B cell (primary cell): ENCODE results near the gene ALOXE3. TPM values are rescaled to one million over a fixed set of nuclear protein-coding genes. Genes with fewer than 3 reads are reported as not detected.

Source experiments
- ATAC-seq: fragments of 200-7000 bp; cut with Tn5 transposase; one replicate; pipeline ENCODE4 v1.10.0; 2021; ENCODE audit warnings: low read depth, mild to moderate bottlenecking, moderate number of reproducible peaks, moderate library complexity
- CTCF ChIA-PET: fragments of 350-600 bp; sonication (Branson Sonifier 250); formaldehyde crosslinking; loops from one replicate; lab custom pipeline; 2021; ENCODE audit warnings: antibody characterized with exemption, inconsistent platforms; lab: Charles Lee
- POLR2A ChIA-PET: fragments of 350-600 bp; sonication (Branson Sonifier 250); formaldehyde crosslinking; loops from one replicate; lab custom pipeline; 2021; ENCODE audit warnings: antibody characterized with exemption; lab: Charles Lee
- DNase-seq: peaks from one replicate; pipeline ENCODE4 v3.0.0; 2013
- H2AFZ ChIP-seq: 2 replicates; pipeline ENCODE4 v1.6.1; 2012; ENCODE audit warnings: mild to moderate bottlenecking, low read depth, low read length; ENCODE audit not compliant: insufficient read depth, poor library complexity, severe bottlenecking
- H3K27ac ChIP-seq, 2 donors: 1 replicate in 1 of 2; 2 replicates in 1 of 2; pipeline ENCODE4 v1.5.1; 2012 to 2013; ENCODE audit warnings: low read length in 2 of 2, mild to moderate bottlenecking in 2 of 2, moderate library complexity in 1 of 2
- H3K27me3 ChIP-seq, 4 experiments: fragments of 200-600 bp in 1 of 4; sonication (generic) in 1 of 4; replicated peaks in 1 of 4; 1 replicate in 2 of 4; 2 replicates in 2 of 4; pipeline versions ENCODE4 v1.6.1 to v1.7.0; 2013 to 2016; ENCODE audit warnings: low read length in 3 of 4, mild to moderate bottlenecking in 2 of 4, mixed read lengths in 1 of 4, moderate library complexity in 1 of 4; ENCODE audit not compliant: insufficient read depth in 4 of 4, control insufficient read depth in 3 of 4; ENCODE audit errors: control extremely low read depth in 1 of 4
- H3K36me3 ChIP-seq, 2 experiments: replicated peaks in 1 of 2; 1 replicate in 1 of 2; 2 replicates in 1 of 2; pipeline versions ENCODE4 v1.6.1 to v1.7.1; 2013; ENCODE audit warnings: low read length in 1 of 2; ENCODE audit not compliant: insufficient read depth in 2 of 2, control insufficient read depth in 1 of 2; ENCODE audit errors: control extremely low read depth in 1 of 2, extremely low read depth in 1 of 2
- H3K4me1 ChIP-seq, 2 donors: fragments of 200-600 bp in 1 of 2; sonication (generic) in 1 of 2; 1 replicate in 1 of 2; 2 replicates in 1 of 2; pipeline versions ENCODE4 v1.5.1 to v1.6.1; 2013 to 2017; ENCODE audit warnings: low read length in 2 of 2; ENCODE audit not compliant: control insufficient read depth in 2 of 2, insufficient read depth in 2 of 2
- H3K4me2 ChIP-seq: replicated peaks from 2 replicates; pipeline ENCODE3; 2012; ENCODE audit warnings: mild to moderate bottlenecking, low read depth, low read length; ENCODE audit not compliant: poor library complexity, severe bottlenecking
- H3K4me3 ChIP-seq, 5 experiments: fragments of 200-600 bp in 1 of 5; sonication (generic) in 1 of 5; 1 replicate in 3 of 5; 2 replicates in 2 of 5; pipeline versions ENCODE4 v1.5.1 to v1.7.0; 2011 to 2016; ENCODE audit warnings: low read length in 4 of 5, mild to moderate bottlenecking in 4 of 5, low read depth in 2 of 5, control low read depth in 1 of 5, moderate library complexity in 1 of 5; ENCODE audit not compliant: insufficient read depth in 1 of 5; ENCODE audit errors: control extremely low read depth in 1 of 5, extremely low read depth in 1 of 5
- H3K79me2 ChIP-seq: fragments of 200-600 bp; sonication (generic); one replicate; pipeline ENCODE4 v1.6.0; 2016; ENCODE audit warnings: low read length; ENCODE audit not compliant: control insufficient read depth, insufficient read depth
- H3K9ac ChIP-seq: fragments of 200-600 bp; sonication (generic); 2 replicates; pipeline ENCODE4 v1.6.1; 2017; ENCODE audit warnings: mild to moderate bottlenecking, low read length, moderate library complexity
- H3K9me3 ChIP-seq, 3 donors: one replicate each; pipeline versions ENCODE4 v1.6.1 to v1.7.1; 2013; ENCODE audit warnings: low read length in 2 of 3; ENCODE audit not compliant: control insufficient read depth in 2 of 3, insufficient read depth in 1 of 3; ENCODE audit errors: control extremely low read depth in 1 of 3
- H4K20me1 ChIP-seq: 2 replicates; pipeline ENCODE4 v1.6.0; 2012; ENCODE audit warnings: mild to moderate bottlenecking, low read length; ENCODE audit not compliant: insufficient read depth, control insufficient read depth, poor library complexity, severe bottlenecking
- H3K27ac Mint-ChIP-seq: one replicate; pipeline ENCODE4 v1.8.0; 2021; ENCODE audit warnings: mixed read lengths
- H3K27me3 Mint-ChIP-seq: one replicate; pipeline ENCODE4 v1.8.0; 2021; ENCODE audit warnings: mixed read lengths
- H3K4me1 Mint-ChIP-seq: one replicate; pipeline ENCODE4 v1.8.0; 2021; ENCODE audit warnings: mixed read lengths
- H3K4me3 Mint-ChIP-seq: one replicate; pipeline ENCODE4 v1.8.0; 2021; ENCODE audit warnings: mixed read lengths
- H3K9me3 Mint-ChIP-seq: one replicate; pipeline ENCODE4 v1.8.0; 2022; ENCODE audit warnings: mixed read lengths; ENCODE audit not compliant: insufficient read depth
- CTCF ChIP-seq: fragments of 200-600 bp; IDR thresholded peaks from one replicate; pipeline ENCODE4 v1.8.0; 2022; ENCODE audit warnings: antibody characterized with exemption, mild to moderate bottlenecking
- EZH2 ChIP-seq: IDR thresholded peaks from 2 replicates; pipeline ENCODE4 v1.6.1; 2012; ENCODE audit warnings: borderline replicate concordance, low read depth, mild to moderate bottlenecking, moderate library complexity, low read length; ENCODE audit not compliant: insufficient read depth, poor library complexity, severe bottlenecking
- WGBS: methylation state at CpG from one replicate; pipeline ENCODE4 v1.1.5; 2013; ENCODE audit warnings: missing lambda C conversion rate; ENCODE audit not compliant: insufficient coverage; 5-methylcytosine and 5-hydroxymethylcytosine counted together
- intact Hi-C: fragments of 100-400 bp; cut with micrococcal nuclease; formaldehyde crosslinking; loops from one replicate; pipeline ENCODE4 v1.10.0; 2022
- polyA plus RNA-seq: library from polyadenylated mRNA; depleted of rRNA; stranded (reverse); fragments of >200 nt; gene quantifications from 2 replicates; pipeline ENCODE4 v1.2.3, GENCODE V29; 2012
- total RNA-seq, 2 donors: library from RNA; stranded (reverse); fragments of 120-200 nt in 1 of 2; gene quantifications; 1 replicate in 1 of 2; 2 replicates in 1 of 2; pipeline versions ENCODE4 v1.2.3 to v1.2.4, GENCODE V29; 2013 to 2022

Gene ALOXE3
- total and polyA plus RNA-seq, 2 donors (not counting 1 experiment from before 2014, with no cell fraction given) = 0.04 TPM; not detected in 1

- TF ChIP-seq EZH2 = no peak
- no peak for TF ChIP-seq CTCF
- no peak overlapping the region for H3K9ac ChIP-seq
- DNase-seq (peak; percentile 15), ATAC-seq (no peak)
- H3K4me2 ChIP-seq = no peak overlapping the region
- intact Hi-C loops = no loop called here
- H3K36me3 ChIP-seq = no peaks in the 10 kb centered on the region
- peaks cover 0 to 13% (median 0%) of the 10 kb centered on the region in 3 donors for H3K9me3 ChIP-seq
- no peak overlapping the region for H2AFZ ChIP-seq
- H3K79me2 ChIP-seq = no peaks in the 10 kb centered on the region
- Mint-ChIP-seq H3K27me3 (peaks cover 18% of the 10 kb centered on the region), H3K4me1 (peaks cover 38% of the 10 kb centered on the region), H3K27ac (no peak overlapping the region), H3K9me3 (no peaks in the 10 kb centered on the region), H3K4me3 (no peak overlapping the region)
- peaks cover 20% of the 10 kb centered on the region for H4K20me1 ChIP-seq
- peaks cover 28 to 39% of the 10 kb centered on the region in 2 donors for H3K4me1 ChIP-seq
- POLR2A ChIA-PET = interaction anchor here (0.6 to 2.5 kb wide), 3 partner anchors 11 to 93 kb away, joined by 3 to 7 read pairs (median 3); no protein-coding TSS in a partner anchor
- H3K27me3 ChIP-seq = peaks cover 0 to 28% (median 9%) of the 10 kb centered on the region in 4 experiments
- H3K27ac ChIP-seq = no peak overlapping the region
- CTCF ChIA-PET = interaction anchor here (1.4 to 2.4 kb wide), 4 partner anchors 9 to 173 kb away, joined by 3 to 8 read pairs (median 6); no protein-coding TSS in a partner anchor
- no peak overlapping the region for H3K4me3 ChIP-seq
- 91% methylated on average over 8 of the region's 14 CpGs for WGBS
These were observed 9.9 kb upstream of the ALOXE3 start for GRCh38 chr17:8128125-8128784.
